Esophagus squamous epithelium (tissue), 5 donors: ENCODE data around the gene DNAI2. TPM values are rescaled to one million over a fixed set of nuclear protein-coding genes. Genes with fewer than 3 reads are reported as not detected.

ENCODE experiments used
- DNase-seq: peaks from one replicate; lab custom pipeline; 2025; lab: John Stamatoyannopoulos, UW
- H3K27ac ChIP-seq, 4 donors: fragments of 200-600 bp; sonication (generic); one replicate each; pipeline ENCODE4 v1.5.1; 2016 to 2019; ENCODE audit warnings: mild to moderate bottlenecking in 1 of 4
- H3K27me3 ChIP-seq, 4 donors: fragments of 200-600 bp; sonication (generic); 1 replicate in 3 of 4; 2 replicates in 1 of 4; pipeline versions ENCODE4 v1.5.1 to v1.6.0; 2017 to 2021; ENCODE audit warnings: antibody characterized with exemption in 1 of 4
- H3K36me3 ChIP-seq, 3 donors: fragments of 200-600 bp; sonication (generic); one replicate each; pipeline ENCODE4 v1.5.1; 2016 to 2019
- H3K4me1 ChIP-seq, 3 donors: fragments of 200-600 bp; sonication (generic); one replicate each; pipeline ENCODE4 v1.5.1; 2017 to 2019
- H3K4me3 ChIP-seq, 4 donors: fragments of 200-600 bp; sonication (generic); 1 replicate in 3 of 4; 2 replicates in 1 of 4; pipeline ENCODE4 v1.5.1; 2016 to 2019; ENCODE audit warnings: mild to moderate bottlenecking in 2 of 4, moderate library complexity in 1 of 4
- H3K9me3 ChIP-seq, 3 donors: fragments of 200-600 bp; sonication (generic); one replicate each; pipeline ENCODE4 v1.5.1; 2016 to 2019
- CTCF ChIP-seq, 6 experiments: fragments of 450-650 bp in 4 of 6; fragments of 200-600 bp in 2 of 6; sonication (generic) in 2 of 6; IDR thresholded peaks; one replicate each; pipeline ENCODE4 v1.5.1; 2016 to 2019; ENCODE audit warnings: antibody characterized with exemption in 6 of 6, mild to moderate bottlenecking in 4 of 6, moderate library complexity in 4 of 6
- POLR2A ChIP-seq, 4 donors: fragments of 450-650 bp; IDR thresholded peaks; one replicate each; pipeline ENCODE4 v1.6.1; 2017; ENCODE audit warnings: antibody characterized with exemption in 4 of 4, mild to moderate bottlenecking in 4 of 4, moderate library complexity in 3 of 4
- WGBS, 2 donors: methylation state at CpG; one replicate each; pipeline ENCODE4 v1.1.5; 2018; 5-methylcytosine and 5-hydroxymethylcytosine counted together
- intact Hi-C: fragments of 100-400 bp; cut with DNase I; formaldehyde crosslinking; loops from one replicate; pipeline ENCODE4 v1.15.0; 2022
- total RNA-seq, 4 donors: library from RNA; depleted of rRNA; stranded (reverse); fragments of >200 nt; gene quantifications; one replicate each; pipeline ENCODE4 v1.1.0, GENCODE V29; 2016
- donor health status: DM: yes; HTN: yes; CAD: no.

The DNAI2 gene
- total RNA-seq, 4 donors from 2014 or later: 0.19 TPM; not detected in 3

- no peak for DNase-seq
- no peaks in the 10 kb centered on the region for H3K36me3 ChIP-seq
- 76 to 84% methylated on average over 9 to 10 of the region's 10 CpGs for WGBS, 2 donors
- intact Hi-C loops: loop anchor here (10.0 kb wide), 1 partner anchor 78 kb away; the partner anchor contains the start of gene TTYH2
- H3K4me3 ChIP-seq: no peak overlapping the region
- H3K27ac ChIP-seq: no peak overlapping the region
- H3K9me3 ChIP-seq: no peaks in the 10 kb centered on the region
- peaks cover 0 to under 1% (median 0%) of the 10 kb centered on the region in 4 donors for H3K27me3 ChIP-seq
- H3K4me1 ChIP-seq: peaks cover 0 to 31% (median 4%) of the 10 kb centered on the region in 3 donors
- no peak for TF ChIP-seq POLR2A (IDR thresholded peaks at IDR 0.05)
- no peak for TF ChIP-seq CTCF (IDR thresholded peaks at IDR 0.05)
These were observed 18.5 kb downstream of the DNAI2 start for GRCh38 chr17:74292495-74292894.

GRCh38 chr17:74295625-74296547 lies 21.9 kb downstream of the DNAI2 start:
- no peaks in the 10 kb centered on the region for H3K36me3 ChIP-seq
- H3K27ac ChIP-seq: no peak overlapping the region
- no peak overlapping the region for H3K4me3 ChIP-seq
- H3K4me1 ChIP-seq: peaks cover 0 to 23% (median 0%) of the 10 kb centered on the region in 3 donors
- TF ChIP-seq CTCF (IDR thresholded peaks at IDR 0.05): no peak
- TF ChIP-seq POLR2A (IDR thresholded peaks at IDR 0.05): no peak
- no peaks in the 10 kb centered on the region for H3K9me3 ChIP-seq
- 57 to 68% methylated on average over 8 to 10 of the region's 10 CpGs for WGBS, 2 donors
- no peak for DNase-seq
- intact Hi-C loops: loop anchor here (10.0 kb wide), 1 partner anchor 81 kb away; the partner anchor contains the start of gene TTYH2
- peaks cover 0 to 34% (median 0%) of the 10 kb centered on the region in 4 donors for H3K27me3 ChIP-seq

- Histone ChIP-seq H3K9me3 (no peaks in the 10 kb centered on the region), H3K4me1 (peaks cover 0 to 18% (median 0%) of the 10 kb centered on the region in 3 donors), H3K36me3 (no peaks in the 10 kb centered on the region), H3K4me3 (no peak overlapping the region), H3K27me3 (peaks cover 0 to 35% (median 0%) of the 10 kb centered on the region in 4 donors), H3K27ac (no peak overlapping the region)
- DNase-seq: no peak
- WGBS, 2 donors: 11 to 16% methylated on average over 5 of the region's 5 CpGs
- TF ChIP-seq POLR2A (IDR thresholded peaks at IDR 0.05) (no peak), CTCF (IDR thresholded peaks at IDR 0.05) (peak in 5 of 6 experiments; percentile 26 to 43 (median 40))
- intact Hi-C loops: loop anchor here (10.0 kb wide), 1 partner anchor 82 kb away; the partner anchor contains the start of gene TTYH2
These were observed 22.5 kb downstream of the DNAI2 start for GRCh38 chr17:74296548-74296936.

GRCh38 chr17:74297941-74298340 lies 23.9 kb downstream of the DNAI2 start:
- H3K4me3 ChIP-seq: no peak overlapping the region
- no peaks in the 10 kb centered on the region for H3K36me3 ChIP-seq
- intact Hi-C loops: loop anchor here (10.0 kb wide), 1 partner anchor 83 kb away; the partner anchor contains the start of gene TTYH2
- H3K9me3 ChIP-seq: no peaks in the 10 kb centered on the region
- H3K27me3 ChIP-seq: peaks cover 0 to 35% (median 0%) of the 10 kb centered on the region in 4 donors
- H3K4me1 ChIP-seq: peaks cover 0 to 18% (median 0%) of the 10 kb centered on the region in 3 donors
- no peak for DNase-seq
- no peak overlapping the region for H3K27ac ChIP-seq
- WGBS, 2 donors: 46 to 54% methylated on average over 1 to 4 of the region's 4 CpGs
- TF ChIP-seq CTCF (IDR thresholded peaks at IDR 0.05): no peak
- TF ChIP-seq POLR2A (IDR thresholded peaks at IDR 0.05): no peak

- Histone ChIP-seq H3K9me3 (no peaks in the 10 kb centered on the region), H3K27me3 (peaks cover 0 to 35% (median 0%) of the 10 kb centered on the region in 4 donors), H3K4me1 (peaks cover 0 to 18% (median 0%) of the 10 kb centered on the region in 3 donors), H3K4me3 (no peak overlapping the region), H3K36me3 (no peaks in the 10 kb centered on the region), H3K27ac (no peak overlapping the region)
- WGBS, 2 donors: 57 to 62% methylated on average over 3 to 6 of the region's 7 CpGs
- TF ChIP-seq CTCF (IDR thresholded peaks at IDR 0.05) (no peak), POLR2A (IDR thresholded peaks at IDR 0.05) (no peak)
- intact Hi-C loops: loop anchor here (10.0 kb wide), 1 partner anchor 84 kb away; the partner anchor contains the start of gene TTYH2
- DNase-seq: no peak
These were observed 24.7 kb downstream of the DNAI2 start for GRCh38 chr17:74298778-74299177.
